Upper lobe of left lung (tissue), 6 donors: Measurements from ENCODE around the gene ZC3H18. TPM values are rescaled to one million over a fixed set of nuclear protein-coding genes. Genes with fewer than 3 reads are reported as not detected.

Experiments
- ATAC-seq, 2 donors: fragments of 200-7000 bp; cut with Tn5 transposase; one replicate each; pipeline ENCODE4 v1.9.1; 2022; ENCODE audit warnings: mild to moderate bottlenecking in 2 of 2, moderate library complexity in 2 of 2; ENCODE audit not compliant: low FRiP score in 2 of 2
- DNase-seq, 2 donors: peaks; one replicate each; pipeline ENCODE4 v3.0.0-alpha.2; 2019 to 2020
- H3K27ac ChIP-seq, 4 donors: fragments of 200-600 bp; sonication (generic); one replicate each; pipeline ENCODE4 v1.5.1; 2016 to 2019
- H3K27me3 ChIP-seq, 4 donors: fragments of 200-600 bp; sonication (generic); one replicate each; pipeline ENCODE4 v1.5.1; 2017 to 2019
- H3K36me3 ChIP-seq, 4 donors: fragments of 200-600 bp; sonication (generic); one replicate each; pipeline ENCODE4 v1.5.1; 2016 to 2019
- H3K4me1 ChIP-seq, 4 donors: fragments of 200-600 bp; sonication (generic); one replicate each; pipeline ENCODE4 v1.5.1; 2018 to 2019
- H3K4me3 ChIP-seq, 4 donors: fragments of 200-600 bp; sonication (generic); one replicate each; pipeline ENCODE4 v1.5.1; 2017 to 2019; ENCODE audit warnings: mild to moderate bottlenecking in 2 of 4, moderate library complexity in 1 of 4
- H3K9me3 ChIP-seq, 4 donors: fragments of 200-600 bp; sonication (generic); one replicate each; pipeline ENCODE4 v1.5.1; 2018 to 2019
- CTCF ChIP-seq, 6 experiments: fragments of 450-650 bp in 4 of 6; fragments of 200-600 bp in 2 of 6; sonication (generic) in 2 of 6; IDR thresholded peaks; one replicate each; pipeline ENCODE4 v1.5.1; 2016 to 2019; ENCODE audit warnings: antibody characterized with exemption in 6 of 6
- EP300 ChIP-seq, 4 donors: sonication (generic); formaldehyde crosslinking; IDR thresholded peaks; one replicate each; pipeline ENCODE4 v1.5.1; 2017; ENCODE audit warnings: antibody characterized with exemption in 4 of 4, control low read depth in 2 of 4
- POLR2A ChIP-seq, 4 donors: fragments of 450-650 bp; IDR thresholded peaks; one replicate each; pipeline ENCODE4 v1.5.1; 2016 to 2017; ENCODE audit warnings: antibody characterized with exemption in 4 of 4, mild to moderate bottlenecking in 2 of 4
- POLR2AphosphoS5 ChIP-seq, 2 donors: sonication (generic); formaldehyde crosslinking; IDR thresholded peaks; one replicate each; pipeline ENCODE4 v1.5.1; 2017; ENCODE audit warnings: antibody characterized with exemption in 2 of 2
- WGBS, 2 donors: methylation state at CpG; one replicate each; pipeline ENCODE4 v1.1.5; 2017 to 2018; 5-methylcytosine and 5-hydroxymethylcytosine counted together
- total RNA-seq, 6 donors: library from RNA; depleted of rRNA in 4 of 6; stranded (reverse); fragments of >200 nt in 4 of 6; gene quantifications; one replicate each; pipeline versions ENCODE4 v1.1.0 to v1.2.1, GENCODE V29; 2016 to 2021
- donor health status: DM: no; HTN: no; CAD: no; lungs with moderate emphysema.
- donor health status: DM: no; HTN: yes; CAD: no; lungs with severe emphysema.

ZC3H18 gene
- total RNA-seq, 6 donors from 2014 or later, result 22.0 to 74.4 (median 45.5) TPM

- Histone ChIP-seq H3K4me1 (peaks cover 5 to 11% (median 9%) of the 10 kb centered on the region in 4 donors), H3K27ac (no peak overlapping the region), H3K4me3 (no peak overlapping the region), H3K27me3 (no peaks in the 10 kb centered on the region), H3K36me3 (peaks cover 0 to 49% (median 40%) of the 10 kb centered on the region in 4 donors), H3K9me3 (no peaks in the 10 kb centered on the region)
- DNase-seq, result peak in 1 of 2 donors; percentile 42
- WGBS, 2 donors, result 91 to 95% methylated on average over 15 of the region's 15 CpGs
- ATAC-seq, result no peak
- no peak for TF ChIP-seq POLR2AphosphoS5 (IDR thresholded peaks at IDR 0.05)
- TF ChIP-seq EP300 (IDR thresholded peaks at IDR 0.05), result no peak
- no peak for TF ChIP-seq POLR2A (IDR thresholded peaks at IDR 0.05)
- TF ChIP-seq CTCF (IDR thresholded peaks at IDR 0.05), result no peak
Observed at GRCh38 chr16:88658714-88659113, 88.5 kb downstream of the ZC3H18 start.

- Histone ChIP-seq H3K4me3 (no peak overlapping the region), H3K27ac (no peak overlapping the region), H3K27me3 (no peaks in the 10 kb centered on the region), H3K4me1 (peaks cover 8 to 15% (median 13%) of the 10 kb centered on the region in 4 donors), H3K36me3 (peaks cover 0 to 45% (median 37%) of the 10 kb centered on the region in 4 donors), H3K9me3 (no peaks in the 10 kb centered on the region)
- no peak for TF ChIP-seq POLR2AphosphoS5 (IDR thresholded peaks at IDR 0.05)
- no peak for TF ChIP-seq CTCF (IDR thresholded peaks at IDR 0.05)
- no peak for TF ChIP-seq EP300 (IDR thresholded peaks at IDR 0.05)
- TF ChIP-seq POLR2A (IDR thresholded peaks at IDR 0.05), result no peak
- DNase-seq, result peak in 1 of 2 donors; percentile 46
- 92 to 95% methylated on average over 15 to 25 of the region's 25 CpGs for WGBS, 2 donors
- ATAC-seq, result no peak
Observed at GRCh38 chr16:88659160-88659559, 89.0 kb downstream of the ZC3H18 start.

- H3K36me3 ChIP-seq, result peaks cover 0 to 22% (median 16%) of the 10 kb centered on the region in 4 donors
- H3K9me3 ChIP-seq, result no peaks in the 10 kb centered on the region
- WGBS, 2 donors, result 89 to 91% methylated on average over 10 of the region's 10 CpGs
- ATAC-seq (no peak), DNase-seq (no peak)
- H3K4me1 ChIP-seq, result peaks cover 12 to 19% (median 15%) of the 10 kb centered on the region in 4 donors
- no peaks in the 10 kb centered on the region for H3K27me3 ChIP-seq
- H3K27ac ChIP-seq, result no peak overlapping the region
- peak overlapping the region in 1 of 4 donors; percentile 98 for H3K4me3 ChIP-seq
- TF ChIP-seq POLR2AphosphoS5 (IDR thresholded peaks at IDR 0.05), result no peak
- TF ChIP-seq POLR2A (IDR thresholded peaks at IDR 0.05), result no peak
- TF ChIP-seq CTCF (IDR thresholded peaks at IDR 0.05), result no peak
- TF ChIP-seq EP300 (IDR thresholded peaks at IDR 0.05), result no peak
Observed at GRCh38 chr16:88661468-88661867, 91.3 kb downstream of the ZC3H18 start.

GRCh38 chr16:88662222-88662842 lies 92.1 kb downstream of the ZC3H18 start:
- H3K27me3 ChIP-seq, result no peaks in the 10 kb centered on the region
- peak overlapping the region; percentile 67 to 99 (median 88) for H3K4me3 ChIP-seq
- 3% methylated on average over 19 to 45 of the region's 49 CpGs for WGBS, 2 donors
- peak in 1 of 2 donors; percentile 85 for DNase-seq
- H3K9me3 ChIP-seq, result no peaks in the 10 kb centered on the region
- peaks cover 12 to 19% (median 15%) of the 10 kb centered on the region in 4 donors for H3K4me1 ChIP-seq
- no peak for ATAC-seq
- H3K27ac ChIP-seq, result peak overlapping the region; percentile 86 to 96 (median 92)
- peaks cover 0 to 13% (median 10%) of the 10 kb centered on the region in 4 donors for H3K36me3 ChIP-seq
- no peak for TF ChIP-seq POLR2AphosphoS5 (IDR thresholded peaks at IDR 0.05)
- no peak for TF ChIP-seq POLR2A (IDR thresholded peaks at IDR 0.05)
- no peak for TF ChIP-seq CTCF (IDR thresholded peaks at IDR 0.05)
- no peak for TF ChIP-seq EP300 (IDR thresholded peaks at IDR 0.05)
